ENCODE results near the gene COL4A1. TPM values are rescaled to one million over a fixed set of nuclear protein-coding genes. Genes with fewer than 3 reads are reported as not detected.

COL4A1 gene
- total RNA-seq, 4 donors from 2014 or later: 989 to 1,633 (median 1,298) TPM

DNA sequence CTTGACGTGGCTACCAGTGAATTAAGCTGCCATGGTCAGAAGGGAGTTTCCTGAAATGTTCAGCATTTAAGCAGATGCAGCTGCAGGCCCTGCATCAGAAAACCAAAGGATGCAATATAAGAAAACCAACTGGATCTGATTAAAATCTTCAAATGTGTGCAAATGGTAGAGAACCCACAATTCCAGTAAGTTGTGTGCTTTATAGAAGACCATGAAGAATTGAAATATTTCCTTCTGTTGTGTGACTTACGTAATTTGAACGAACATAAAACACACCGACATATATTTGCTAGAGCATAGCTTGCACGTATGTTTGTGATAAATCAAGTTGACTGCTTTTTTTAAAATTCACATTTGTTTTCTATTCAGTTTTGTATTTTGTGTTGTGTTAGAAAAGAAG lies 191.4 kb downstream of the COL4A1 start:
- TF ChIP-seq, protein P1, sequence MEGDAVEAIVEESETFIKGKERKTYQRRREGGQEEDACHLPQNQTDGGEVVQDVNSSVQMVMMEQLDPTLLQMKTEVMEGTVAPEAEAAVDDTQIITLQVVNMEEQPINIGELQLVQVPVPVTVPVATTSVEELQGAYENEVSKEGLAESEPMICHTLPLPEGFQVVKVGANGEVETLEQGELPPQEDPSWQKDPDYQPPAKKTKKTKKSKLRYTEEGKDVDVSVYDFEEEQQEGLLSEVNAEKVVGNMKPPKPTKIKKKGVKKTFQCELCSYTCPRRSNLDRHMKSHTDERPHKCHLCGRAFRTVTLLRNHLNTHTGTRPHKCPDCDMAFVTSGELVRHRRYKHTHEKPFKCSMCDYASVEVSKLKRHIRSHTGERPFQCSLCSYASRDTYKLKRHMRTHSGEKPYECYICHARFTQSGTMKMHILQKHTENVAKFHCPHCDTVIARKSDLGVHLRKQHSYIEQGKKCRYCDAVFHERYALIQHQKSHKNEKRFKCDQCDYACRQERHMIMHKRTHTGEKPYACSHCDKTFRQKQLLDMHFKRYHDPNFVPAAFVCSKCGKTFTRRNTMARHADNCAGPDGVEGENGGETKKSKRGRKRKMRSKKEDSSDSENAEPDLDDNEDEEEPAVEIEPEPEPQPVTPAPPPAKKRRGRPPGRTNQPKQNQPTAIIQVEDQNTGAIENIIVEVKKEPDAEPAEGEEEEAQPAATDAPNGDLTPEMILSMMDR (IDR thresholded peaks at IDR 0.05; ENCODE audit: low read depth): no peak

DNA sequence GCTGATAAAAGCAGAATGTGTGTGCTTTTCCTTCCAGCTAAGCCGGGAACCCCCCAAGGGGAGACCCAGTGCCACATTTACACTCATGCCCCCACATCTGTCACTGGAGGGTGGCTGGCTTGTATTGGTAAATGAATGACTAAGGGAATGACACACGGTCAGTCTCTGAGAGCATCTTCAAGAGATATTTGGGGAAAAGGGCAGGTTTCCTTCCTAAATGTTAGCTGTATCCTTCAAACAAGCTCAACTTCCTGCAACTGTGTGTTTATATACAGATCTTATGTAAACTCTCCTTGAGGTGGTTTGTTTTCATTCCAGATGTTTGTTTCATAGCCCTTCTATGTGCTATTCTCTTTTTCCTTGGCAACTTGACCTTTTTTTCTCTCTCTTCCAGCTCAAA lies 192.6 kb downstream of the COL4A1 start:
- TF ChIP-seq, protein P1 (IDR thresholded peaks at IDR 0.05; ENCODE audit: low read depth): no peak

DNA sequence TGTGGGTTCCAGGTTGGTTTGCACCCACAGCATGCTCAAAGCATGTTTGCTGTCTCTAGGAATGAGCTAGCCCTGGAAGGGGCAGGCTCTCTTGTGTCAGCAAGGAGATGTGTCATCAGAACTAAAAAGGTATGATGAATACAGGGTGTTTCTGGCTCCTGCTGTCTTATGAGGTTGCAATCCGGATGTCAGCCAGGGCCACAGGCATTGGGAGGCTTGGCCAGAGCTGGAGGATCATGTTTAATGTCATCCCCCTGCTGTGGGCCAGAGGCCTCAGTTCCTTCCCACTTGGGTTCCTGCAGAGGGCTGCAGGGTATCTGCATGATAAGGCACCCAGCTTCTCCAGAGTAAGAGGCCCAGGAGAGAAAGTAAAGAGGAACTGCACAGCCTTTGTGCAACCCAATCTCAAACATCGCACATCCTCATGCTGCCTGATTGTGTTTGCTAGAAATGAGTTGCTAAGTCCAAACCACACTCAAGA lies 193.6 kb downstream of the COL4A1 start:
- TF ChIP-seq, protein P1 (IDR thresholded peaks at IDR 0.05; ENCODE audit: low read depth): no peak

DNA sequence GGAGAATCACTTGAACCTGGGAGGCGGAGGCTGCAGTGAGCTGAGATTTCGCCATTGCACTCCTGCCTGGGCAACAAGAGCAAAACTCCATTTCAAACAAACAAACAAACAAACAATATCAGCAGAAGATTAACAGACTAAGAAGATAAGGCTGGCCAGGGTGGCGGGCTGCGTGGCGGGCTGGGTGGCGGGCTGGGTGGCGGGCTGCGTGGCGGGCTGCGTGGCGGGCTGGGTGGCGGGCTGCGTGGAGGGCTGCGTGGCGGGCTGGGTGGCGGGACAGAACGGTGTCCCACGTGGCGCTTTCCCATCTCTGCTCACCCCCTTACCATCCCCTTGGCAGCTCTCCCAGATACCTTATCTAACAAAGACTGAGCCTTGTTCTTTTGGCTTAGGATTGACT lies 196.2 kb downstream of the COL4A1 start:
- TF ChIP-seq, protein P1 (IDR thresholded peaks at IDR 0.05; ENCODE audit: low read depth): no peak

DNA sequence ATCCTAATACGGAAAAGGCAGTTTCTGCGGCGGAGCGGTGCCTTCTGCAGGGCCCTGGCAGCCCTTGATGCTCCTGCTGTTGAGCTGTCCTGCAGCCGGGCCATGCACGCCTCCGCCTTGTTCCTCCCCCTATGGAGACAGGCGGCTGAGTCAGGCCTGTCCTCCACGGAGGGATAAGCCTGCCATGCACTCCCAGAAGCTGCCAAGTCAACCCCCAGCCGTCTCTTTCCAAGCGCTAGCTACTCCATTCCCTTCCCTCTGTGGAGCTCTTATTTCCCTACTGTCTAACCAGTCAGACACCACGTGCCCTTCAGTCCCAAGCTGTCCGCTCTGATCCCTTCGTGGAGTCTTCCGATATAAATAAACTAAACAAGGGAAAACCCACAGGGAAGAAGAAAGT lies 197.0 kb downstream of the COL4A1 start:
- TF ChIP-seq, protein P1 (IDR thresholded peaks at IDR 0.05; ENCODE audit: low read depth): no peak

DNA sequence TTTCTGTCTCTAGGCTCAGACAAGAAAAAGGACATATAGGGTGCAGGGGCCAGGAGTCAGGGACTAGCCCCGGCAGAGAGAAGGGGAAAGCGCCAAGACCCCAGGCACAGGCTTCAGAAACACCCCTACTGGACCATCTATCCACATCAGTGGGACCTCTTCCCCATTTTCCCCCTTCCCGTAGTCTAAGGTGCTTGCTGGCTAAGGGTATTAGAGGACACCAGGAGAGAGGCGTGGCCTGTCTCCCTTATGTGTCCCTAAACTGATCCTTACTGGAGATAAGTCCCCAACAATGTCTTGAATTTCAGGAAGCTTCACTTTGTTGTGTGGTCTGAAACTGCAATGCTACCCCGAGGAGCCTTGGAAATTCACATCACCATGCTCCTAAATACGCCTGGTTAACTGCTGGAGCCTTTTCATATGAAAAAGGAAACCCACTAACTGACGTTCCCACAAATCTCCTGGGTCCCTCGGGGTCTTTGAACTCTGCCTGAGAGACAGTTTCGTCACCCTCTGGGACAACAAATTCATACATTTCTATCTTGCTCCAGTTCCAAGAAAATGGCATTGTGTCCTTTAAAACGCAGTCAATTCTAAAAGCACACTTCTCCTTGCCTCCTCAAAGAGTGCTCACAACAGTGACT lies 197.7 kb downstream of the COL4A1 start:
- TF ChIP-seq, protein P1 (IDR thresholded peaks at IDR 0.05; ENCODE audit: low read depth): no peak

DNA sequence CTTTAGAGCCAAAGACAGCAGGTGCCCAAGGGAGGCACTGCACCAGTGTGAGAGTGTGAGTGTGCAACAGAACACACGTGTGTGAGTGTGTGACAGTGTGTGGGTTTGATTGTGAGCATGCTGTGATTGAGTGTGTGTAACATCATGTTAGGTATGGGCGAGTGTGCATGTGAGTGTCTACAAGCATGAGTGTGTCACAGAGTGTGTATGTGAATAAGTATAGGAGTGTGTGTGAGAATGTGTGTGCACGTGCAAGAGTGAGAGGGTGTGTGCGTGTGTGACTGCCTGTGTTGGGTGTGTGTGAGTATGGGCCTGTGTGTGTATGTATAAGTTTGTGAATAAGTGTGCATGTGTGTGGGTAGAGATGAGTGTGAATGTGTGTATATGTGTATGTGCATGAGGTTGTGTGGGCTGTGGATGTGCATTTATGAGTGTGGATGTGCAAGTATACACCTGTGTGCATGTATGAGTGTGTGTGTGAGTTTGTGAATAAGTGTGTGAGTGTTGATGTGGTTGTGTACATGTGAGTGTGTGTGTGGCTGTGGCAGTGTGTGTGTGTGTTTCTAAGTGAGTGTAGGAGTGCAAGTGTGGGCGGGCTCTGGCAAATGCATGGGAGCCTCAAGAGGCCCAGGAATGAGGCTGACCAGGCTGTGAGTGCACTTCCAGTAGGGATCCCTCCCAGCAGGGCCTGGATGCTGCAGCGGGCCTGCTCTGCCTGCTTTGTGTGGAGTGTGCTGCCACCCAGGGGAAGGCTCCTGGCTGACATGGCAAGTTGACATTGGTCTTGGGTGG lies 198.4 kb downstream of the COL4A1 start:
- TF ChIP-seq, protein P1 (IDR thresholded peaks at IDR 0.05; ENCODE audit: low read depth): no peak

All from subcutaneous adipose tissue (tissue), 4 donors.